AG04450 (cell line): ENCODE measurements around the gene ST8SIA4. TPM values are rescaled to one million over a fixed set of nuclear protein-coding genes. Genes with fewer than 3 reads are reported as not detected.

Experiments used
- CTCF ChIA-PET: fragments of 300-600, 350-600 bp; formaldehyde crosslinking; extraction: SDS; loops from one replicate; lab custom pipeline; 2022; ENCODE audit warnings: antibody characterized with exemption, inconsistent platforms; lab: Charles Lee
- POLR2A ChIA-PET: fragments of 350-600 bp; formaldehyde crosslinking; extraction: SDS; loops from one replicate; lab custom pipeline; 2021; ENCODE audit warnings: antibody characterized with exemption, inconsistent platforms; lab: Yijun Ruan, JAX
- DNase-seq: peaks from one replicate; pipeline ENCODE4 v3.0.0-alpha.2; 2011; ENCODE audit warnings: low read depth, low spot score
- H3K27ac ChIP-seq: one replicate; pipeline ENCODE4 v1.5.1; 2012; ENCODE audit warnings: low read depth, low read length, control low read depth
- H3K27me3 ChIP-seq: one replicate; pipeline ENCODE4 v1.6.0; 2012; ENCODE audit warnings: low read length; ENCODE audit not compliant: control insufficient read depth, insufficient read depth
- H3K4me3 ChIP-seq: 2 replicates; pipeline ENCODE4 v1.5.1; 2011; ENCODE audit warnings: mild to moderate bottlenecking, low read depth, low read length, control low read depth
- H3K9me3 ChIP-seq: 2 replicates; pipeline ENCODE4 v1.5.1; 2012; ENCODE audit warnings: low read length; ENCODE audit not compliant: control insufficient read depth, insufficient read depth
- polyA plus RNA-seq: library from polyadenylated mRNA; depleted of rRNA; stranded (reverse); fragments of >200 nt; gene quantifications from 2 replicates; pipeline ENCODE4 v1.2.3, GENCODE V29; 2011
- TF ChIP-seq, protein P1 (sequence below): IDR thresholded peaks from 2 replicates; pipeline ENCODE4 v1.5.1; 2011; ENCODE audit warnings: low read depth, low read length, control low read depth, inconsistent platforms

The ST8SIA4 gene
- polyA plus RNA-seq, 1 experiment = 0.02 TPM

- Histone ChIP-seq H3K9me3 (no peaks in the 10 kb centered on the region), H3K27me3 (no peaks in the 10 kb centered on the region), H3K4me3 (no peak overlapping the region), H3K27ac (no peak overlapping the region)
- TF ChIP-seq, protein P1, sequence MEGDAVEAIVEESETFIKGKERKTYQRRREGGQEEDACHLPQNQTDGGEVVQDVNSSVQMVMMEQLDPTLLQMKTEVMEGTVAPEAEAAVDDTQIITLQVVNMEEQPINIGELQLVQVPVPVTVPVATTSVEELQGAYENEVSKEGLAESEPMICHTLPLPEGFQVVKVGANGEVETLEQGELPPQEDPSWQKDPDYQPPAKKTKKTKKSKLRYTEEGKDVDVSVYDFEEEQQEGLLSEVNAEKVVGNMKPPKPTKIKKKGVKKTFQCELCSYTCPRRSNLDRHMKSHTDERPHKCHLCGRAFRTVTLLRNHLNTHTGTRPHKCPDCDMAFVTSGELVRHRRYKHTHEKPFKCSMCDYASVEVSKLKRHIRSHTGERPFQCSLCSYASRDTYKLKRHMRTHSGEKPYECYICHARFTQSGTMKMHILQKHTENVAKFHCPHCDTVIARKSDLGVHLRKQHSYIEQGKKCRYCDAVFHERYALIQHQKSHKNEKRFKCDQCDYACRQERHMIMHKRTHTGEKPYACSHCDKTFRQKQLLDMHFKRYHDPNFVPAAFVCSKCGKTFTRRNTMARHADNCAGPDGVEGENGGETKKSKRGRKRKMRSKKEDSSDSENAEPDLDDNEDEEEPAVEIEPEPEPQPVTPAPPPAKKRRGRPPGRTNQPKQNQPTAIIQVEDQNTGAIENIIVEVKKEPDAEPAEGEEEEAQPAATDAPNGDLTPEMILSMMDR = no peak
- ChIA-PET CTCF (no interaction called here), POLR2A (no interaction called here)
- no peak for DNase-seq
Observed at GRCh38 chr5:100854591-100854990, 48.5 kb downstream of the ST8SIA4 start.

DNA sequence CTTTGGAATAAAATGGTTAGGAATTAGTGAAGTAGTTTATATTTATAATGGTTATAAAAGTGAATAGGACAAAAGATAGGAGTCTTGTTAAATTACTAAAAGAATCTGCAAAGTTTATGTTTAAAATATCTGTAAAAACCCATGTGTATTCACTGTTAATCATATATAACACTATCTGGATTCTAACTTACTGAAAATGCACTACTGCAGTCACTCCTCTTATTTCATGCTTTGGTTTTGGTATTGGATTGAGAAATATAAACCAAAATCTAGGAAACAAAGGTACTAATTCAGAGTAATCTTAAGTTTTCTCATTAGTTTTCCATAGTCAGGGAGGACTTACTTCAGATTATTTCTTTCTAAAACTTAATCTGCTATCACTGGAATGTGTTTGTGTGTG lies 49.5 kb downstream of the ST8SIA4 start:
- ChIA-PET POLR2A (no interaction called here), CTCF (no interaction called here)
- TF ChIP-seq, protein P1 = no peak

GRCh38 chr5:100852988-100853449 lies 50.1 kb downstream of the ST8SIA4 start:
- Histone ChIP-seq H3K9me3 (no peaks in the 10 kb centered on the region), H3K27ac (no peak overlapping the region), H3K4me3 (no peak overlapping the region), H3K27me3 (no peaks in the 10 kb centered on the region)
- ChIA-PET CTCF (no interaction called here), POLR2A (no interaction called here)
- DNase-seq = no peak
- TF ChIP-seq, protein P1 = no peak

More for the DNA sequence above, 49.5 kb downstream of the ST8SIA4 start:
- H3K9me3 ChIP-seq = no peaks in the 10 kb centered on the region
- no peak overlapping the region for H3K4me3 ChIP-seq
- H3K27me3 ChIP-seq = no peaks in the 10 kb centered on the region
- DNase-seq = no peak
- no peak overlapping the region for H3K27ac ChIP-seq

GRCh38 chr5:100852051-100852450 lies 51.0 kb downstream of the ST8SIA4 start:
- TF ChIP-seq, protein P1 = no peak
- CTCF ChIA-PET = interaction anchor here (0.6 to 1.0 kb wide), 2 partner anchors 49 to 486 kb away, joined by 3 to 4 read pairs; no protein-coding TSS in a partner anchor
- H3K4me3 ChIP-seq = no peak overlapping the region
- POLR2A ChIA-PET = no interaction called here
- DNase-seq = no peak
- no peaks in the 10 kb centered on the region for H3K27me3 ChIP-seq
- H3K27ac ChIP-seq = no peak overlapping the region
- H3K9me3 ChIP-seq = no peaks in the 10 kb centered on the region

DNA sequence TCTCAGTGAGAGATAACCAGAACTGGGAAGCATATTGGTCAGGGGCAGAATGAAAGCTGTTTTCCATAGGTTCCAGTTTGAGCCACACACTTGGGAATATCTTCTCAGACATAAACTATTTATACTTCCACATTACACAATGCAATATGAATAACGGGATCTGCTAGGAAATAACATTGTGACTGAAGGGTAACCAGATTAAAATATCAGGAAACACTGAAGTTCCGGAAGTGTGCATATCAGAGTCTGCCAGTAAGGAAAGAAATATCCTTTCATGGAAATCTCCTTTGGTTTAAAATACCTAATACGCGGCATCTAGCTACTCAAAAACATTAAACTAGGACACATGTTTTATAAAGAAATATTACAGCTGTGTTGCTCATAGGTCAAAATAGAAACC lies 56.3 kb downstream of the ST8SIA4 start:
- H3K27me3 ChIP-seq = no peaks in the 10 kb centered on the region
- H3K4me3 ChIP-seq = no peak overlapping the region
- no peaks in the 10 kb centered on the region for H3K9me3 ChIP-seq
- H3K27ac ChIP-seq = no peak overlapping the region
- POLR2A ChIA-PET = no interaction called here
- CTCF ChIA-PET = no interaction called here
- no peak for DNase-seq
- TF ChIP-seq, protein P1 = no peak
